Endothelial cell (in vitro differentiated cells): ENCODE results near the gene HOXD12. TPM values are rescaled to one million over a fixed set of nuclear protein-coding genes. Genes with fewer than 3 reads are reported as not detected.
A peak's percentile ranks its signal among the peaks of the same experiment; 100 is the strongest.

Experiments
- DNase-seq: peaks from one replicate; pipeline ENCODE4 v3.0.0; 2021; ENCODE audit warnings: low spot score
- H3K27ac Mint-ChIP-seq: one replicate; pipeline ENCODE4 v1.8.0; 2021; ENCODE audit warnings: mixed read lengths, inconsistent platforms; ENCODE audit not compliant: unreplicated experiment
- H3K27me3 Mint-ChIP-seq: one replicate; pipeline ENCODE4 v1.8.0; 2021; ENCODE audit warnings: mild to moderate bottlenecking, moderate library complexity, mixed read lengths, inconsistent platforms; ENCODE audit not compliant: unreplicated experiment
- H3K36me3 Mint-ChIP-seq: one replicate; pipeline ENCODE4 v1.8.0; 2021; ENCODE audit warnings: mild to moderate bottlenecking, low read depth, mixed read lengths, inconsistent platforms; ENCODE audit not compliant: unreplicated experiment
- H3K4me1 Mint-ChIP-seq: one replicate; pipeline ENCODE4 v1.8.0; 2021; ENCODE audit warnings: mild to moderate bottlenecking, mixed read lengths, inconsistent platforms; ENCODE audit not compliant: unreplicated experiment
- H3K4me3 Mint-ChIP-seq: one replicate; pipeline ENCODE4 v1.8.0; 2021; ENCODE audit warnings: mild to moderate bottlenecking, mixed read lengths, inconsistent platforms; ENCODE audit not compliant: unreplicated experiment
- H3K9me3 Mint-ChIP-seq: one replicate; pipeline ENCODE4 v1.8.0; 2021; ENCODE audit warnings: mixed read lengths, inconsistent platforms; ENCODE audit not compliant: unreplicated experiment
- total RNA-seq: library from RNA; stranded (reverse); fragmentation: NEBNext Ultra II Directional; extraction: Animal tissue kit (Norgen Biotek cat#: 25700); gene quantifications from one replicate; pipeline ENCODE4 v1.2.1, GENCODE V29; 2021; ENCODE audit not compliant: unreplicated experiment
- TF ChIP-seq, protein P1 (sequence below): fragments of 200-600 bp; sonication (generic); IDR thresholded peaks from one replicate; pipeline ENCODE4 v1.5.0; 2021; ENCODE audit warnings: antibody characterized with exemption; ENCODE audit not compliant: unreplicated experiment

The HOXD12 gene
- total RNA-seq, 1 donor from 2014 or later = not detected

DNA sequence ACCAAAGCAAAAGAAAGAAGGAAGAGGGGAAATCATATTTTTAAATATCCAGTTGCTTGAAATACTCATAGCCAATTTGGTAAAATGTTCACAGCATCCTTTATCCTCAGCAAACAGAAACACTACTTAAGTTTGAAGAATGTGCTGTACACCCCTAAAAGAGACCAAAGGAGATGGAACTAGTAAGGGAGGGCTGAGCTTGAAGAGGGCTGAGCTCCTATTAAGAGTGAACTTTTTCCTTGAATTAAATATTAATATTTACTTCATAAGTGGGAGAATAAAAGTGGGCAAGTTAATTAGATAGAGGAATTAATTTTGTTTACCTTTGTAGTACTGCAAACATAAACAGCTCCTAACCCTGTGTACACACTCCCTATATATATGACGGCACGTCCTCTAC is 22.8 kb upstream of the HOXD12 start:
- H3K27ac Mint-ChIP-seq = no peak overlapping the region
- no peak overlapping the region for H3K4me3 Mint-ChIP-seq
- TF ChIP-seq, protein P1, sequence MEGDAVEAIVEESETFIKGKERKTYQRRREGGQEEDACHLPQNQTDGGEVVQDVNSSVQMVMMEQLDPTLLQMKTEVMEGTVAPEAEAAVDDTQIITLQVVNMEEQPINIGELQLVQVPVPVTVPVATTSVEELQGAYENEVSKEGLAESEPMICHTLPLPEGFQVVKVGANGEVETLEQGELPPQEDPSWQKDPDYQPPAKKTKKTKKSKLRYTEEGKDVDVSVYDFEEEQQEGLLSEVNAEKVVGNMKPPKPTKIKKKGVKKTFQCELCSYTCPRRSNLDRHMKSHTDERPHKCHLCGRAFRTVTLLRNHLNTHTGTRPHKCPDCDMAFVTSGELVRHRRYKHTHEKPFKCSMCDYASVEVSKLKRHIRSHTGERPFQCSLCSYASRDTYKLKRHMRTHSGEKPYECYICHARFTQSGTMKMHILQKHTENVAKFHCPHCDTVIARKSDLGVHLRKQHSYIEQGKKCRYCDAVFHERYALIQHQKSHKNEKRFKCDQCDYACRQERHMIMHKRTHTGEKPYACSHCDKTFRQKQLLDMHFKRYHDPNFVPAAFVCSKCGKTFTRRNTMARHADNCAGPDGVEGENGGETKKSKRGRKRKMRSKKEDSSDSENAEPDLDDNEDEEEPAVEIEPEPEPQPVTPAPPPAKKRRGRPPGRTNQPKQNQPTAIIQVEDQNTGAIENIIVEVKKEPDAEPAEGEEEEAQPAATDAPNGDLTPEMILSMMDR = no peak
- H3K27me3 Mint-ChIP-seq = peaks cover 29% of the 10 kb centered on the region
- peaks cover 18% of the 10 kb centered on the region for H3K4me1 Mint-ChIP-seq
- no peak for DNase-seq
- no peaks in the 10 kb centered on the region for H3K9me3 Mint-ChIP-seq
- no peaks in the 10 kb centered on the region for H3K36me3 Mint-ChIP-seq

DNA sequence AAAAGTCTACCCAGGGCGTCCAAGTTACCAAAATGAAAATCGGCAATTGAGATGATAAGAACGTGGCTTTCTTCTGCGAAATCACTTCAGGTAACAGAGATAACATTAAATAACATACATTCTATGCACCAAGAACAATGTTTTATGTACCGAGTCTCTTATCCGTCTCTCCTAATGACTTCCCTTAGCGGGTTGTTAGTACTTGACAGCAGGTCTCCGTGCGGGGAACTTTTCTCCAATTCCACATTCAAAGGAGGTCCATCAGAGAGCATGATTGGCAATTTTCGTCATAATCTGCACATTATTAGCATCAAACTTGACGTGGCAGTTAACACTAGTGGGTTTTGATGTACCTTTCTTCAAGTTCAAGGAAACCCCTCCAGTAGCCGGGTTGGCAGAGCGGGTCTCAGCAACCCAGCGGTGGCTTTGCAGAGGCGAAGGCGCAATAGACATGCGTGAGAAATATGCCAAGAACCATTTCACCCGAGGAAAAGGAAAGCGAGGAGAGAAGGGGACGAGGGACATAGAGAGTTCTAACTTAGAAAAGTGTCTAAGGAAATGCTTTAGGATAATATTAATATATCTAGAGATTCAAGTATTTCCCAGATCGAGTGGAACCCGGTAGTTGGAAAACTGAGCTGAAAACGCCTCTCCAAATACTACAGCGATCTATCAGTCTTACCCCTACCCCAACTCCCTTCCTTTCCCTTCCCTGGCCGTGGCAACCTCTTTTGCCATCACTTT is 20.9 kb upstream of the HOXD12 start:
- Mint-ChIP-seq H3K27ac (no peak overlapping the region), H3K4me1 (peaks cover 25% of the 10 kb centered on the region), H3K9me3 (no peaks in the 10 kb centered on the region), H3K4me3 (peak overlapping the region; percentile 87), H3K27me3 (peaks cover 32% of the 10 kb centered on the region), H3K36me3 (no peaks in the 10 kb centered on the region)
- TF ChIP-seq, protein P1 = no peak
- DNase-seq = no peak

DNA sequence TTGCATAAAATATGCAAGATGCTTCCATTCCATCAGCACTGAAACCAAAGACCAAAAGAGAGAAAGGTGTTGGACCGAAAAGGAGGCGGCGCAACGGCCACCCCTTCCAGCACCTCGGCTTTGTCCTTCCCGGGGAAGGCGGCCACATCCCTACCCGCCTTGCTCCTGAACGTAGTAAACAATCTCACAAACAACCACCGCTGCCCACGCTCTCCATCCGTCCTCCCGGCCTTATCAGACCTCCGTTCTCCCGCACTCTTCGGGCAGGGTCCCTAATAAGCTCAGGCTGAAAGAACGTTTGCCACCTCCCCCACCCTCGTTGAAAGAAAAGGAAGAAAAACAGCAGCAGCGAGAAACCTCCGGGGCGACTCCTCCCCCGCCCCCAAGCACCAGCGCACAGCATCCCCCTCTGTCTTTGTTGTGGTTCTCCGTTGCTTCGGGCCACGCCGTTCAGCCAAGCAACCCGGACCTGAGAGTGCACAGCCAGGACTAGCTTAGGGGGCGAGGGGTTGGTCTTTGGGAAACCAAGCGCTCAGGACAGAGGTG is 20.2 kb upstream of the HOXD12 start:
- H3K27ac Mint-ChIP-seq = no peak overlapping the region
- peaks cover 30% of the 10 kb centered on the region for H3K4me1 Mint-ChIP-seq
- no peaks in the 10 kb centered on the region for H3K36me3 Mint-ChIP-seq
- H3K4me3 Mint-ChIP-seq = peak overlapping the region; percentile 87
- H3K27me3 Mint-ChIP-seq = peaks cover 36% of the 10 kb centered on the region
- TF ChIP-seq, protein P1 = no peak
- no peak for DNase-seq
- H3K9me3 Mint-ChIP-seq = no peaks in the 10 kb centered on the region

DNA sequence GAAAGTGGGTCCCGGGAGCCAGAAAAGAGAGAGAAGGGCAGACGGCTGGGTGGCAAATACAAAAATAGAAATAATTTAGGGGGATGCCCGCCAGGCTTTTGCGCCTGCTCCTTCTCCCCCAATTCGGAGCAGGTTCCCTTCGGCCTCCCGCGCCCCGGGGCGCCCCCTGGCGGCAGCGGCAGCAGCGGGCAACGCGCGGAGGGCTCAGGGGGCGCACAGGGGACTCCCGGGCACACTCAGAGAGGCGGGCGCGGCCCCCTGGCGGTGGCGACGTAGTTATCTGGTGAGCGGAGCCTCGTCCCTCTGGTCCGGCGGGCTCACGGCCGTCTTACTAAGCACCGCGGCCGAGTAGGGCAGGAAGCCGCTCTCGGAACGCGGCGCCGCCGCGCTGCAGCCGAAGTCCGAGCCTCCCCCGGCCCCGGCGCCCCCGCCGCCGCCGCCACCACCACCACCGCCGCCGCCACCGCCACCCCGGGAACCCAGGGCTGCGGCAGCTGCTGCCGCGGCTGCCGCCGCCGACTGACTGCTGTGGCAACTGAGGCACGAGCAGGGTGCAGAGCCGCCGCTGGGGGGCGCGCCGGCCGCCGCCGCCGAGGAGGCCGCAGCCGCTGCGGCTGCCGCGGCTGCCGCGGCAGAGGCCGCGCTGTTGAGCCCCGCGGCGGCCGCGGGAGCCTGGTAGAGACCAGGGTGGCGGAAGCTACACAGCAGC is 19.6 kb upstream of the HOXD12 start:
- DNase-seq = peak; percentile 90
- no peaks in the 10 kb centered on the region for H3K36me3 Mint-ChIP-seq
- TF ChIP-seq, protein P1 = peak; percentile 99
- H3K27me3 Mint-ChIP-seq = peaks cover 42% of the 10 kb centered on the region
- no peak overlapping the region for H3K27ac Mint-ChIP-seq
- H3K9me3 Mint-ChIP-seq = no peaks in the 10 kb centered on the region
- H3K4me1 Mint-ChIP-seq = peaks cover 33% of the 10 kb centered on the region
- peak overlapping the region; percentile 87 for H3K4me3 Mint-ChIP-seq
